SHP77 (cell line): ENCODE results near the gene PCDH9.

Experiments used
- DNase-seq, 2 experiments: peaks; one replicate each; lab custom pipeline; 2025; lab: John Stamatoyannopoulos, UW

The PCDH9 gene

DNA sequence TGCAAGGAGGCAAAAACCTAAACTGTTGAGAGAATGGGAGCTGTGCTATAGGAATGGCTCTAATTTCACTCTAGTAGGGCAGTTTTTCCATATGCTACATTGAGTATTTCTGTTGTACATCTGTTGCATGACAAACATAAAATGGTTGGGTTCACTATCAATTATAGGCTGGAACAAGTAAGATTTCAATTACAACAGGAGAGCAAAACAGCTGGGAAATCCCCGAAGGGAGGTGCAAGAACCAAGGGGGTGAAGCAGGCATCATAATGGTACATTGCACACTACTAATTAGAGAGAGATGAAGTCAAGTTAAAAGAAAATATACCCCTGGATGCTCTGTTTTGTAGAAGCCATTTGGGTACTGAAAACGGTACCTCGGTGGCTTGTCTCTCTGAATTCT, 389.5 kb downstream of the PCDH9 start:
- DNase-seq, result no peak

- DNase-seq, result no peak
Measured at GRCh38 chr13:66837246-66837645, 392.9 kb downstream of the PCDH9 start.

DNA sequence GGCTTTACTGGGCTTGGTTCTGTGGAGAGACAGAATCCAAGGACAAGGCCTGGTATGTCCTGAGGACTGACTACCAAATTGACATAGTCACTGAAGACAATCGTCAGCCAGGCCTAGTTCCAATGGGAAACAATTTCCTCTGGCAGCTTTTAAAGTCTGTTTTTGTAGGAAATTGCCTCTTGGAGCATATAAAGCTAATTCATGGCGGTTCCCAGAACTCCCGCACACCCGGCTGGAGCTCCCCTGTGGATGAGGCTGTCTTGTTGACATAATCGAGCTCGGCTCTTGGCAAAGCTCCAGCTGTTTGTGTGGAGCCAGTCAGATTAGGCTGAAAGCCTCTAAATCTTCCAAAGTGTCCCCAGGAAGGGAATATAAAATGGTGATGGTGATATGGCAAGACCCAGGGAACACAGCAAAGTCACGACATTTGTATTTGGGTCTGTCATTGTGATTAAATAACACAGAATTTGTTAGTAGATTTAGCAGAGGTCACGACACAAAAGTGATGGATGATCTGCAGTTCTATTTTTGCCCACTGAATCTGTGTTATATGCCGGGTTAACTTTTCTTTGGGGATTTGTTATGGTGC, 395.0 kb downstream of the PCDH9 start:
- peak; percentile 90 to 92 for DNase-seq

GRCh38 chr13:66830940-66831716, 399.0 kb downstream of the PCDH9 start:
- DNase-seq, result no peak

DNA sequence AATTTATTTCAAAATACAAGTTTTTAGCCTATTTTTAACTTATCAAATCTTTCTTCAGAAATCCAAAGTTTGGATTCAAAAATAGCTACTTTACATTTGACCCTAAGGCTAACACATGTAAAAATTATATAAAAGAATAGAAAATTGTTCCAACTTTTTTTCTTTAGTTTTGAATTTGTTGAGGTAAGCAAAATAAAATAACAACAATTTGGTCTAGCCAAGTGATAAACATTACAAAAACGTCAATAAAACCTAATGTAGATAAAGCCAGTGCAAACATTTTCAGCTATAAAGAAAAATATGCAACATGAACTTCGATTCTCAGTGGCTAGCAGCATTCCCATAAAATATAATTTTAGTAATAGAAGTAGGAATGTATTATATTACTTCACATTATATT, 400.3 kb downstream of the PCDH9 start:
- no peak for DNase-seq

DNA sequence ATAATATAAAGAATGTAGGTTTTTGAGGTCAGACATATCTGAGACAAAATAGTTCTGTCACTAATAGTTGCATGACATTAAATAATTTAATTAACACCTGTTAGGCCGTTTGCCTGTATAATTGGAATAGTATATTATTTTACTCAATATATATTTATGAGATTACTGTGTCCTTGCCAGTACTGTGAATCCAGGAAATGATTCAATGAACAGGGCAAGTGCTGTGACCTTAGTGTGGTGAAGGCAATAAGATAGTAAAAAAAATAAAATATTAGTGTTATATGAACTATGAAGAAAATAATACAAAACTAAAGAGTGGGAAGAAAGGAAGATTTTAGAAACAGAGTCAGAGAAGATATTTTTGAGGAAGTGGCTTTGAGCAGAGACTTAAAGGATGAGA, 403.7 kb downstream of the PCDH9 start:
- no peak for DNase-seq

- DNase-seq, result no peak
Measured at GRCh38 chr13:66821551-66821950, 408.6 kb downstream of the PCDH9 start.

DNA sequence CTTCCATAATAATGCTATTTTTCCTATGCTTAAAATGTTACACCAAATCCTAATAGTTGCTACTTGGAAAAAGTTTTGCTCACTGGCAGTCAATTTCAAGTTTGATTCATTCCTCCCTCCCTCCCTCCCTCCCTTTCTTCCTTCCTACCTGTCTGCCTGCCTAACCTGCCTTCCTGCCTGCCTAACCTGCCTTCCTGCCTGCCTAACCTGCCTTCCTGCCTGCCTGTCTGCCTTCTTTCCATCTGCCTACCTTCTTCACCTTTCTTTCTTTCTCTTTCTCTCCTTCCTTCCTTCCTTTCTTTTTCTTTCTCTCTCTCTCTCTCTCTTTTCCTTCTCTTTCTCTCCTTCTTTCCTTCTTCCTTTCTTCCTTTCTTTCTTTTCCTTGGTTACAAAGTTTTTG, 418.7 kb downstream of the PCDH9 start:
- DNase-seq, result no peak

DNA sequence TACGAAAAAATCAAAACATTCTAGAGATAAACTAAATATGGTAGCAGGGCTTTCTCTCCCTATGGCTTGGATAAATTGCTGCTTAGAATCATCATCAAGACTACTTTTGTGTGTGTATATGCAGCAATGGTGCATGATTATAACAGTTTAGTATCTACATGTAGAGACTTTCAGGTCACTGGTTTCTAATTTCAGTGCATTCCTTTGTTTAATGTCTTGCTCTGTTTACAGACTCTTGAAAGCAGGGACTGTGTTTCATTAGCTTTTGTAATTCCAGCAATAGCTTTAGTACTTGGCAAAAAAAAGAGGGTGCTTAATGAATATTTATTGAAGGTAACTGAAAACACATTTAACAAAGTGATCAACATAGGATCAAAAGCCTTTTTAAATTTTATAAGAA, 420.7 kb downstream of the PCDH9 start:
- DNase-seq, result peak in 1 of 2 experiments; percentile 19

- no peak for DNase-seq
Measured at GRCh38 chr13:66807251-66807650, 422.9 kb downstream of the PCDH9 start.

DNA sequence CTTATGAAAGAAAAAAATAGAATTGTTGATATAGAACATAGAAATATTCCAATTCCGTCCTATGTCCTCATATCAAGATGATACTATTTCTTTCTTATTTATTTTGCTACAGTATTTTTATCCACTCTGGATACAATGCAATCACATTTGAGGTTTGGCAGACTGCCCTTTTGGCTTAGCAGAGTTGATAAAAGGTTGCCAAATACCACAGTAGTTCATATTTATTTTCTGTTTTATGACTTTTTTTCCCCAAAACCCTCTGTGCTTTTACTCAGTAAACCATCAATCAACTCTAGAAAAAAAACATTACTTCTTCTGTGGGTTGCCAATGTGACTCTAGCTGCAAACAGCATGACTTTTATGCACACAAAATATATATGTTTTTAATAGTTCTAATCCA, 424.5 kb downstream of the PCDH9 start:
- no peak for DNase-seq

DNA sequence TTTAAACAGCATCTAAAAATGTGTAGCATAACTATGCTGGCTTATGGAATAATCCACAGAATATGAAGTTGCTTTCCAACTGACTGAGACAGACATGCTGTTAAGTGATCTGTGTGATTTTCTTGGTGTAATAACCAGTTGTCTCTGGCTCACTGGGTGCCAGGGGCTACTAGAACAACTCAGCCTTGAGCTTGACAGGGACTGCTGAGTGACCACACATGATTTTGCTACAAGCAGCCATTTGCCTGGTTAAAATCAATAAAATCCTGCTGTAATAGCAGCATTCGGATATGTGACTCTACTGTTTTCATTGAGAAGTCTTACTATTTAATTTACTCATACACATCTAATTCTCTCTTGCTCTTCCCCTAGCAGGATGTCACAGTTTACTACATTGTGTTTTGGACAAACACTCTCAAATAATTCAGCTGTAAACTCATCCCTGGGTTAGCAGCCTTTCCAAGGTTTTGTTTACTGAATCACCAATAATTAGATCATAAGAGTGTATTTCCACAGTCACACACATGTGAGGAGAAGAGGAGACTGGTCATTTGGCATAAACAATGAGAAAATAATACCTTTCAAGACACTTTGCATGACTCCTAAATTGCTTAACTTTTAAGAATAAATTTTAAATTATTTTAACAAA, 426.2 kb downstream of the PCDH9 start:
- peak; percentile 6 to 23 for DNase-seq

DNA sequence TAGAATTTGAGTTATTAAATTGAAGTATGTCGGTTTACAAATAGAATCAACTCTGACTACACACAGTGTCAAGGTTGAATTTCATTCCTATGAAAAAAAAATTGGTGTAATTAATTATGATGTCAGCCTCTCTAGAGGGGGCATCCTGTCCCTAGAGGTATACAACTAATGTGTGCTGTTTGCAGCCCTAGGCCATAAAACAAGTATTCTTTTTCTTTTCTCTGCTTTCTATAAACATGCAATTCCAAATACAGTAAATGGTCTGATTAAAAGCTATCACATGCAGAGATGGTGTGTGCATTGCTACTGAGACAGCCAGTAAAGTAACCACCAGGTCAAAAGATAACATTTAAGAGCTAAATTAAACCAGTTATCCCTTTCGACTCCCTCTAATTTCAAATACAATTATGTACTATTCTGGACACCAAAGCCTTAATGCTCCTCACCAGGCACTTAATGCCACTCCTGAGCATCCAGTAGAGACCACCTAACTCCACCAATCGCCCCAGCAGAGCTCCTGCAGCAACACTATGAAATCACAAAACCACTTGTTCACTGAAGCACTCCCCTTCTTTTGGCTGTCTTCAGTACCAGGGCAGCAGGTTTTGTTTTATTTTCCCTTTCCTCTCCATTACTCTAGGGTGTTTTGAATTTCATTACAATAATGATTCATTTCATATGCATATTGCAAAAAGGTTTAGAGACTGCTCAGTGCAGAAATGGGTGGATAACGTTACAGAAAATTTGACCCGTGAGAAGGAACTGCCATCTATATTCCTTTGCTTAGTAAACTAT, 426.9 kb downstream of the PCDH9 start:
- no peak for DNase-seq

DNA sequence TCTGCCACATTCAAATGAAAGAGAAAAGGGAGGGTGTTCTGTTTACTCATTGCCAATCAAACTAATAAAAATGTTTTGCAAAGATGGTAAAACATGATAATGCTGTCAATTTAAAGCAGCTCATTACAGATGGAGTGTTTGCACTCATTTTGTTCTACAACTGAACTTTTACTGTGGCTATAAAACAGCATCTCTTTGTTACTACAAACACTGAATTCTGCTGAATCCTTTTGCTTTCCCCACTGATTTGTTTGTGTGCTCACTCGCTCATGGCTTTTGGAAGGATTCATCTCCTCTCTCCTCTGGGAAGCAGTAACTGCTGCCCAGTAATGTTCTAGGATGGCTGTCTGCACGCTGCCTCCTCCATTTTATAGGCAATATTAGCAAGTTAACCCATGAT, 434.5 kb downstream of the PCDH9 start:
- no peak for DNase-seq

DNA sequence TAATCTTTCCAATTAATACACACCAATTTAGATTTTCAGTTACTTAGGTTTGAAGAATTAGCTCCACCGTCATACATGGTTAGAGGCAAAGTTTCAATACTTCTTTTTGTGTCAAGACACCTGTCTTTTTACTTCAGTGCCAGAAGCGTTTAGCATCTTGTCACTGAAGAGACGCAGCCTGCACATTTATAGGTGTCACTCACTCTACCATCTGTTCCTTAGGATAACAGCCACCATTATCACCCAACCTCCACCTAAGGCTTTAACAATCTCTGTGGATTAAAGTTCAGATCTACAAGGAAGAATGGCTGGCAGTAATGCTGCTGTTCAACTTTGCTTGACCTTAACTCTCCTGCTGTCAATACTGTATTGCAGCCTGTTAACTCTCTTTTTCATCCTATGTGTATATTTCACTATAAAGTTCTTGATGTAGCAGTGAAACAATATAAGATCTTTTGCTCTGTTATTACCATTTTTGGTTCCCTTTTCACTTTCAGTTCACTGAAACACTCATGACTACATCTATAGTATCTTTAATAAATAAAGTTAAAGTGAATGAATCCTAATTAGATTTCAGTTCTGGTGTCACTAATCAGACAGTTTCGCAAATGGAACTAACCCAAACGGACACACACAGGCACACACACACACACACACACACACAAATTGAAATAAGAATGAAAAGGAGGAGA, 435.6 kb downstream of the PCDH9 start:
- DNase-seq, result no peak

GRCh38 chr13:66790861-66791260, 439.3 kb downstream of the PCDH9 start:
- no peak for DNase-seq

DNA sequence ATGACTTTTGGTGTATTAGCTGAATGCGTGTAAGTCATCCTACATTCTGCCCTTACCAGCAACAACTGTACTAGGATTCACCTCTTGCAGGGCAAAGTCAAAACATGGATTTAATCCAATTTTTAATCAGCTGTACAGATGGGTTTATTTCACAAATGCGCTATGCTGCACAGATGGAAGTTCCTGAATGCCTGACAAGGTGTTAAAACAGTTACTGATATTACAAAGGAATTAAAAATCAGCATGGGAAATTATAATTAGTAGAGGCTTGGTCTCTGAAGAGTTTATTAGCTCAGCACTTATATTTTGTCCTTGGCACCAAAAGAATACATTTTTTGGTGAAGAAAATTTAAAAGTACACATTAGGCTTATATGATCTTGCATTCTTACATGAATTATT, 448.9 kb downstream of the PCDH9 start:
- DNase-seq, result no peak

DNA sequence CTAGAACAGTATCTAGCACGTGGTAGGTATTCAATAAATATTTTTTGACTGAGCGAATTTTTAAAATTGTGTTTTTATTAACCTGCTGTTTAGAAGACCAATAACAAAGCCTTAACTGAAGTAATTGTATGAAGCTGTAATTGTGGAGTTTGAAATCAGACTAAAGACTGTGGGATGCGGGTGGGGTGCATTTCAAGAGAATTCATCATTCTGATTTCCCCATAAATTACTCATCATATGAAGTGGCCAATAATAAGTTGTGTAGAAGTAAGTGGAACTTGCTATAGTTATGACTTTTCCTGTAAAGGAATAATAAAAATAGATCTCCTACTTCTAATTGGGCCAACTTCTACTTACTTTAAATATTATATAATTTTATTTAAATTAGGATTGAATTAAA, 449.3 kb downstream of the PCDH9 start:
- DNase-seq, result no peak

- no peak for DNase-seq
Measured at GRCh38 chr13:66778461-66778860, 451.7 kb downstream of the PCDH9 start.

DNA sequence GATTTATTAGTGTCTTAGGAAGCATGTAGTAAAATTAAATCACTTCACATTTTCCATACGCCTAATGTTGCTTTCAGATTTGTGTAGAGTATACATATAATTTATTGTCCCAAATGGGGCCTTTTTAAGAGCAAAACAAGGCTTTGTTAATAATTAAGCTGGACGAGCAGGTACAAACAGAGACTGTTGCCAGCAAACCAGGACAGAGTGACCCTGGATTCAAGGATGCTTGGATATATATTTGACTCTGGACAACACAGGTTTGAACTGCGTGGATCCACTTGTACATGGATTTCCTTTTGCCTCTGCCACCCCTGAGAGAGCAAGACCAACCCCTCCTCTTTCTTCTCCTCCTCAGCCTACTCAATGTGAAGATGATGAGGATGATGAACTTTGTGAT, 454.9 kb downstream of the PCDH9 start:
- DNase-seq, result no peak

DNA sequence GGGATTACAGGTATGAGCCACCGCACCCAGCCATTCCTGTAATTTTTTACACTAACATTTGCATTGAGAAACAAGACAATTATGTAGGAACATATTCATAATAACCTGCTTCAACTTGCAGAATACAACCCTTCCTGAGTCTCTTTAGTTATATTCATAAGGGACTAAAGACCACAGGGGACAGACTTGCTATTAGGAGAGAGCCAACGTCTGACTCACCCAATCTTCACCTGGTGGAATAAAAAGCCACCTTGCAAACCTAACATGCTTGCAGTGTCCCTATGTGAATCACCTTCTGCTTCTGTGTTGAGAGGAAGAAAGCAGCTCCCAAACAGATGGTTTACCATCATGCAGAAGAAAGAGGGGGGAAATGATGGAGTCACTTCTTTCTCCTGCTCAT, 456.1 kb downstream of the PCDH9 start:
- no peak for DNase-seq

DNA sequence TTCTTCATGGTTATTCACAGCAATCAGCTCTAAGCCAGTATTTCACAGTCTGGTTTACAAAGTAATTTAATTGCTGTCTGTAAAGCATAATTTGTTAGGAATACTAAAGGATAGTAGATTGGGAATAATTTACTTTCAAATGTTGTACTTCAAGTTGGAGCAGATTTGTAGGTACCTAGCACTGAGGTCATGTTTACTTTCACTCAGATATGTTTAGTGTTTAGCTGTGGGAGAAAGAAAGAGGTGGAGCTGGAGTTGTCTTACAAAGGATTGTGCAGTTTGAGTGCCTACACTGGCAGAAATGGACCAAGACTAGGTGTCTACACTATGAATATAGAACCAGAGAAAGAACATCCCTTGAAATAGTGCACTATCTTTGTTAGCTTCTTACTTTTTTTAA, 464.6 kb downstream of the PCDH9 start:
- no peak for DNase-seq
